GM21360 (cell line): ENCODE measurements around the gene CCDC144A.
"Not testable (repeated sequence)": the region's sequence is repeated elsewhere in the genome, so short reads cannot be mapped to it uniquely, and the experiment has no call there.

ENCODE experiments used
- ATAC-seq: cut with Tn5 transposase; IDR thresholded peaks from one replicate; pipeline ENCODE4 v1.9.1; 2021; ENCODE audit warnings: mild to moderate bottlenecking, moderate library complexity; ENCODE audit not compliant: unreplicated experiment

Gene CCDC144A, protein sequence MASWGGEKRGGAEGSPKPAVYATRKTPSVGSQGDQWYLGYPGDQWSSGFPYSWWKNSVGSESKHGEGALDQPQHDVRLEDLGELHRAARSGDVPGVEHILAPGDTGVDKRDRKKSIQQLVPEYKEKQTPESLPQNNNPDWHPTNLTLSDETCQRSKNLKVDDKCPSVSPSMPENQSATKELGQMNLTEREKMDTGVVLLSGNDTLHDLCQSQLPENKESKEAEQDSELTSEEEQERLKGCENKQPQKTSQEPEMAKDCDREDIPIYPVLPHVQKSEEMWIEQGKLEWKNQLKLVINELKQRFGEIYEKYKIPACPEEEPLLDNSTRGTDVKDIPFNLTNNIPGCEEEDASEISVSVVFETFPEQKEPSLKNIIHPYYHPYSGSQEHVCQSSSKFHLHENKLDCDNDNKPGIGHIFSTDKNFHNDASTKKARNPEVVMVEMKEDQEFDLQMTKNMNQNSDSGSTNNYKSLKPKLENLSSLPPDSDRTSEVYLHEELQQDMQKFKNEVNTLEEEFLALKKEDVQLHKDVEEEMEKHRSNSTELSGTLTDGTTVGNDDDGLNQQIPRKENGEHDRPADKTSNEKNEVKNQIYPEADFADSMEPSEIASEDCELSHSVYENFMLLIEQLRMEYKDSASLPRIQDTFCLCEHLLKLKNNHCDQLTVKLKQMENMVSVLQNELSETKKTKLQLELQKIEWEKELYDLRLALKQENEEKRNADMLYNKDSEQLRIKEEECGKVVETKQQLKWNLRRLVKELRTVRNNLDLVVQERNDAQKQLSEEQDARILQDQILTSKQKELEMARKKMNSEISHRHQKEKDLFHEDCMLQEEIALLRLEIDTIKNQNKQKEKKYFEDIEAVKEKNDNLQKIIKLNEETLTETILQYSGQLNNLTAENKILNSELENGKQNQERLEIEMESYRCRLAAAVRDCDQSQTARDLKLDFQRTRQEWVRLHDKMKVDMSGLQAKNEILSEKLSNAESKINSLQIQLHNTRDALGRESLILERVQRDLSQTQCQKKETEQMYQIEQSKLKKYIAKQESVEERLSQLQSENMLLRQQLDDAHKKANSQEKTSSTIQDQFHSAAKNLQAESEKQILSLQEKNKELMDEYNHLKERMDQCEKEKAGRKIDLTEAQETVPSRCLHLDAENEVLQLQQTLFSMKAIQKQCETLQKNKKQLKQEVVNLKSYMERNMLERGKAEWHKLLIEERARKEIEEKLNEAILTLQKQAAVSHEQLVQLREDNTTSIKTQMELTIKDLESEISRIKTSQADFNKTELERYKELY (N-terminal part only)

DNA sequence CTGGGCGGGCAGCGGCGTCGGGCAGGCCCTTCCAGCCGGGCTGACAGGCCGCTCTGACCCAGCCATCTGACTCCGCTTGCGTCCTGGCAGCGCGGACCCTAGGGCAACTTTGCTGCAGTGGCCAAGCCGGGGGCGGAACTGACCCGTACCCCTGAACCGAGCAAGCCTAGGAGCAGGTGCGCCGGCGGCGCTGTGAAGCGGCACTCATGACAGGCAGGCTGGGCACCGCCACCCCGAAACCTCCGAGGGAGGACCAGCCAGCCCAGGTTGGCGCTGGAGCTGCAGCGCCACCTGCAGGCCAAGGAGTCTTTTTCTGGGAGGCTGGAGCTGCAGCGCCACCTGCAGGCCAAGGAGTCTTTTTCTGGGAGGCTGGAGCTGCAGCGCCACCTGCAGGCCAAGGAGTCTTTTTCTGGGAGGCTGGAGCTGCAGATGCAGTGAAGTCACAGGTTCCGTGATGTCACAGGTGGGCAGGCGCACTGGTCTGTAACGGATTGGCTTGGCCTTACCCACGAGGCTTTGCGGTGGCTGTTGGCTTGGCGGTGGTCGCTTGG lies at the start of gene CCDC144A:
TSS of gene CCDC144A (plus strand) at position 511 of the 551 bp plus-strand sequence. CDS start 160 bp downstream, outside the sequence.
- ATAC-seq, result not testable (repeated sequence)

DNA sequence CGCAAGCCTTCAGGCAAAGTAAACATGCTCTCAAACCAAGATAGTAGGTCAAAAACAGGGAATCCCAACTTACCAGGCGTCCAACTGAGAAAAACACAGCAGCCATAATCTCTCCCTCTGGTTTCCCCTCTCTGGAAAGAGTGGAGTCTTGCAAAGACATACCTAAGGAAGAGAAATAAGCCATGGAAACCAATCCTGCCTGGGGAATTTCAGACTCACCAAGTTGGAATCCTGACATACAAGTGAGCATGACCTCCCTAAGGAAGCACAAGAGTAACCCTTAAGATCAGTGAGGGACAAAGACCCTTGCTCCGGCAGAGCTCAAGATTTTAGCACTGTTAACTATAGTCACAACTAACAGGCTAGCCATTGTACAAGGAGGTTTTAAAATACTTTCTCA lies 40.5 kb upstream of the CCDC144A start:
- no peak for ATAC-seq

DNA sequence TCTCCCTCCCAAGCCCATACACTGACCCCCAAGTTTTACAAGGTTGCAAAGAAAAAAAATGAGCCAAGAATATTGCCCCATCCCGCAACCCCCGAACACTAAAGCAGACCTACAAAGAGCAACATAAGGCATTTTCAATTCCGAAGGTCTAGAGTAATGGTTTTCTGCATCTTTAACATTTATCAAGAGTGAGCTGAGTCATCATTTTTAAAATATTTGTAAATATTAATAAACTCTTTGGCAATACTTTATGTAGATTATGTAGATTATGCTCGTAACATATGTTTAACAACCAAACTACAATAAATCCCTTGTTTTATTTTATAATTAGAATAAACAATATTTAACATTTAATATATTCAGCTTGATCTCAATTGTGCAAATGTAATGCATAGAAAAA lies 37.8 kb upstream of the CCDC144A start:
- no peak for ATAC-seq

DNA sequence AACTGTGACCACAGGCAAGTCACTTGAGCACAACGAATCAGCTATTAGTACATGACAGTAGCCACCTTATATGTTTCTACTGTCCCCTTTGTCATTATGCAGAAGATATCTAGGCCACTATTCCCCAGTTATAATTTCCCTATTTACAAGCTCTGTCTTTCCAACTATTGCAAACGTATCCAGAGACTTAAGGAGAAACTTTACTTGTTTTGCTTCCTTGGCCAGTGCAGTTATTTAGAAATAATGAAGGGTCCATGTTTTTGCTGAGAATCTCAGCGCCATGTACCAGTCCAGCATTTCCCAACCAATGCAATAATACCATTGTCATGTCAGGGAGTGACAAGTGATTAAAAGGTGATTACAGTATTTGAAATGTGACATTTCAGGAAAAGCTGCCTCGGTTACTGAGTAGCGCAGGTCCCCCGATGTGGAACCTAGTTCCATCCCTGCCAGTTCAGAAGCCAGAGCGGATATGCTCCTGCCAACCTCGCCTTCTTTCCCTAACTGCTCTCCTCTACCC lies 37.1 kb upstream of the CCDC144A start:
- peak; percentile 12 for ATAC-seq

DNA sequence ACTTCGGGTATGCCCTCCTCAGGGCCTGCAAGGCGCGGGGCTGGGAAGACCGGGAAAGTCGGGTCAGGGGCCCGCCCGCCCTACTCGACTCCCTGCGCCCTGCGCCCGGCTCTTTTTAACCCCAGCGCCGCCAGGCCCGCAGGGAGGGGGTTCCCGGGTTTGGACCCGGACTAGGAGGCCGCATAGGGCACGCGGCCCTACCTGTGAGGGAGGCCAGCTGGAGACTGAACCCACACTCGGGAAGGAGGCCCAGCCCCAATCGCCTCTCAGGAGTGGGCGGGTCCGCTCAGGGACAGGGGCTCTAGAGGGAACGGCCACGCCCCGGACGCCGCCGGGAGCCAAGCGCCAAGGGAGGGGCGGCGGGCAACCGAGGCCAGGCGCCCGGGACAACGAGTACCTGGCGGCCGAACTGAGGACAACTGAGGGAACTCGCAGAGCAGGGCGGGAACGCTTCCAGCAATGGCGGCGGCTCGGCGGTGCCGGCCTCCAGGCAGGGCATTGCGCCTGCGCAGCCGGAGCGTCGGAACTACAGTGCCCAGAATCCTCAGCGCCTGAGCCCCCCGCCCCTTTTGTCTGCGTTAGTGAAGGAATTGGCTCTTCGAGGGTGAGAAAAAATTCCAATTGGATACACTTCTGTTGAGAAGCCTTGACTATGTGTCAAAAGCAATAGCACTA lies 36.5 kb upstream of the CCDC144A start, which contains the start of gene ZNF624:
TSS of gene ZNF624 (minus strand) at position 484 of the 675 bp plus-strand sequence.
- peak; percentile 90 for ATAC-seq

DNA sequence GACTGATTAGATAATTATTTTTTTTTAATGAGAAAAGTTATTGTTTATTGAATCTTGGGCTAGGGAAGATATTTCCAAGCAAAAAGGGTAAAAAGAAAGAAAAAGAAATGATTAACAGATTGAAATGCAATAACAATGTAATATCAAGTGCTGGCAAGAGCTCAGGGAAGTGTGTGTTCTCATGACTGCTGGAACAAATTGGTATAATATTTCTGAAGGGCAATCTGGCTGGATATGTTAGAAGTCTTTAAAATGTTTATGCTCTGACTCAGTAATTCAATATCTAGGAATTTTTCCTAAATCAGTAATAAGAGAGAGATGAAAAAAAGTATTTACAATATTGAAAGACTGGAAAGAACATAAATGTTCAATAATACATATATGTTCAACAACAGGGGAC lies 28.8 kb upstream of the CCDC144A start:
- no peak for ATAC-seq

DNA sequence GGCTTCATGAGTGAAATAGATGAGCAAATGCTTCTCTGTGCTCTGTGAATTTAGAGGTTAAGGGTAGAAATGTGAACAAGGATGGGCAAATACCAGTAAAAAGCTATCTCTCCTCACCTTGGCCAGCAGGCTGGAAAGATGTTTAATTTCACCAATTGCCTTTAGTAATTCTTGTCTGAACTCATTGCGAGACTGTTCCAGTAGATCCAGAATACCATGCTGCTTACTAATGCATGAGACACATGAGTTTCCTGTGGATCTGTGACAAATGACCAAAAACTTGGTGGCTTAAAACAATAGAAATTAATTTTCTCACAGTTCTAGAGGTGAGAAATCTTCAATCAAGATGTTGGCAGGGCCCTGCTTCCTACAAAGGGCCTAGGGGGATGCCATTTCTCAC lies 27.1 kb upstream of the CCDC144A start:
- ATAC-seq, result no peak

DNA sequence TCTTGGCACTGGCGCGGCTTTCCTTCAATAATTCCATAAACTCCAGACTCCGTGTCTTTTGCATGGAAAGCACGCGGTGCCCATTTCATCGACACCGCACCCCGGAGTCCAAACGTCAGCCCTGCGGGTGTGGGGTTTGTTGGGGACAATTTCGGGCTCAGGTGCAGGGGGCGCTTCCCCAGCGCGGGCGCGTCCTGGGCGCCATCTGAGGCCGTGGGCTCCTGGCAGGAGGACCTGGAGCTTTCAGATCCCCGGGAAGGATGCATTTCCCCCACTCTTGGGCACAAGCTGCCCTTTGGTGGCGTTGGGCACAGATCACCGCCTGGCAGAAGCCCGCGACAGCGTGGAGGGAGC lies 23.5 kb upstream of the CCDC144A start:
- ATAC-seq, result not testable (repeated sequence)

DNA sequence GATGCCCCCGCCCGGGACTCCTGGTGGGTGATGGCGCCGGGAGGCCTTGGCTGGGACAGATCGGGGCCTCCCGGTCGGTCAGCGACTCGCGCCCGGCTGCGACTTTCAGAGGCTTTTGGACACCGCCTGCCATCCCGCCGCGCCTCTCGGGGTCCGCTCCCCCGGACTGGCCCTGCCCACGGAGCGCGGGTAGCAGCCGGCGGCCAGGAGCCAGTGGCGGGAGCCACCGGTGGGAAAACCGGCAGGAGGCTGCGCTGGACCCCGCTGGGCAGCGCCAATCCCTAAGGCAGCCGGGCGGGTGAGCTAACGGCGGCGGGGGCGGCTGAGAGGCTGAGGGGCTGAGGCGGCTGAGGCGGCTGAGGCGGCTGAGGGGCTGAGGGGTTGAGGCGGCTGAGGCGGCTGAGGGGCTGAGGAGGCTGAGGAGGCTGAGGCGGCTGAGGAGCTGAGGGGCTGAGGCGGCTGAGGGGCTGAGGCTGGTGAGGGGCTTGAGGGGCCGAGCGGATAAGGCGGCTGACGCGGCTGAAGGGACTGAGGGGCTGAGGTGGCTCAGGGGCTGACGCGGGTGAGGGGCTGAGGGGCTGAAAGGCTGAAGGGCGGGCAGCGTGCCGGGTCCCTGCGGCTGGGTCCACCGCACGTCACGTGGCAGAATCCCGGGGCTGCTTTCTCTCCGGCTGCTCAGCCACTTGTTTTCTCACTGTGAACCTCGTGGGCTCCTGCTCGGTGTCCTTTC lies 23.0 kb upstream of the CCDC144A start:
- ATAC-seq, result not testable (repeated sequence)

DNA sequence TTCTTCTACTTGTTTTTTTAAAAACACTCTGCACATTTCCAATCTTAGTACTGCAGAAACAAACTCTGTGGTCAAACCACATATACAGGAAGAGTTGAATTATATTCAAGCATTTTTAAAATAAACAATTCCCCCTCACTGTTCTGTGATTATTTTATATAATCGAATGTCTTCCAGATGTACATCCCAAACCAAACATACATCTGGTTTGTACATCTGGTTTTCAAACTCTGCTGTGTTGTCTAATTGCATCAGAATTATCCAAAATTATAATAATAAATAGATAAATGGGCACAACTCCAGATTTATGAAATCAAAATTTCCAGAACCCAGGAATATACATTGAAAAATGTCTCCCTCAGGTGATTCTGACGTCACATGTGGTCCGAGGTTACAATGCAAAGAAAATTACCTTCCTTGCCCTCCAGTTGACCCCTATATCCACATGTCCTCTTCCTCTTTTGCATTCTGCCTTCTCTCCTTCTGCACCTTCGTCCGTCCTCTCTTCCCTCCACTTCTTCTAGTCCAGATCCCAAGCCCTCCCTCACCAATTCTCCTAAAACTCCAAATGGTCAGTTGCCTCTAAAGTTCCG lies 13.3 kb upstream of the CCDC144A start:
- no peak for ATAC-seq

DNA sequence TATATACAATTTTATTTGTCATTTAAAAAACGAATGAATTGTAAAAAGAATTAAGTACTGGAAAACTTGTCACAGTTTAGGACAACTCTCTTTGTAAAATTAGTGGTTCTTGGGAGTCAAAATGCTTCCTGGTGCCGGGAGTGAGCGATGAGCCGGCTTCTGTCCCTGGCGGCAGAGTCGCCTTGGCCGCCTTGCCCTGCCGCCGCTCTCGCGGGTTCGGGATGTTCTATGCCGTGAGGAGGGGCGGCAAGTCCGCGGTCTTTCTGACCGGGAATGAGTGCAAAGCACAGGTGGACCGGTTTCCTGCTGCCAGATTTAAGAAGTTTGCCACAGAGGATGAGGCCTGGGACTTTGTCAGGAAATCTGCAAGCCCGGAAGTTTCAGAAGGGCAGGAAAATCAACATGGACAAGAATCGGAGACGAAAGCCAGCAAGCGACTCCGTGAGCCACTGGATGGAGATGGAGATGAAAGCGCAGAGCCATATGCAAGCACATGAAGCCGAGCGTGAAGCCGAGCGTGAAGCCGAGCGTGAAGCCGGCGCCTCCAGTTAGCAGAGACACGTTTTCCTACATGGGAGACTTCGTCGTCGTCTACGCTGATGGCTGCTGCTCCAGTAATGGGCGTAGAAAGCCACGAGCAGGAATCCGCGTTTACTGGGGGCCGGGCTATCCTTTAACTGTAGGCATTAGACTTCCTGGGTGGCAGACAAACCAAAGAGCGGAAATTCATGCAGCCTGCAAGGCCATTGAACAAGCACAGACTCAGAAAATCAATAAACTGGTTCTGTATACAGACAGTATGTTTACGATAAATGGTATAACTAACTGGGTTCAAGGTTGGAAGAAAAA lies 6.5 kb upstream of the CCDC144A start:
- not testable (repeated sequence) for ATAC-seq

DNA sequence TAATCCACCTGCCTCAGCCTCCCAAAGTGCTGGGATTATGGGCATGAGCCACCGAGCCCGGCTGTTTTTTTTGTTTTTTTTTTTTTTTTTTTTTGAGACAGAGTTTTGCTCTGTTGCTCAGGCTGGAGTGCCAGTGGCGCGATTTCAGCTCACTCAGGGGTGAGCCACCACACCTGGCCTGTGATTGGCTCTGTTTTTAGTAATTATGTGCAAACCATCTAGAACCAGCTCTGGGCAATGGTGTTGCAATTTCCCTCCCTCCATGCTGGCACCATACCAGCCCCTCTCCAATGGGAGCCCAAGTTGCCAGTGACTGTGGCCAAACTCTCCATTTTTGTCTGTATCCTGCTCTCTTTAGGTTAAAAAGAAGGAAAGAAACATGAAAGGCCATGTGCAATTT lies 4.0 kb upstream of the CCDC144A start:
- ATAC-seq, result not testable (repeated sequence)

DNA sequence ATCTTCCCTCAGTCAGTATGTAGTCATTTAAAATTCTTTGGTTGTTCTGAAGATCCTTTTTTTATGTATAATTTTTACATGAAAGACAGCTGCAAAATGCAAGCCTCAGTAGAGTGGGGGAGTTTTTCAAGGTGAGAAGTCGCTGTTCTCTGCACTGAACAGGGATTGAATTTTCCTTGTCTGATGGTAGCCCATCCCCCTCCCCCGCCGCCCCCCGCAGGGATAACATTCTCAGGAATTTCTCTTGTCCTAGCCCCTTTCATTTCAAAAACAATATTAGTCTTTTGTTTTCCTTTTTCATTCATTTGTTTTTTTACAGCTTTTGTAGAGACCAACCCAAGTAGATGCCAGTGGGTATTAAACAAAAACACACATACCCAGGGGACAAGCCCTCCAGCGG lies 2.9 kb upstream of the CCDC144A start:
- ATAC-seq, result not testable (repeated sequence)

DNA sequence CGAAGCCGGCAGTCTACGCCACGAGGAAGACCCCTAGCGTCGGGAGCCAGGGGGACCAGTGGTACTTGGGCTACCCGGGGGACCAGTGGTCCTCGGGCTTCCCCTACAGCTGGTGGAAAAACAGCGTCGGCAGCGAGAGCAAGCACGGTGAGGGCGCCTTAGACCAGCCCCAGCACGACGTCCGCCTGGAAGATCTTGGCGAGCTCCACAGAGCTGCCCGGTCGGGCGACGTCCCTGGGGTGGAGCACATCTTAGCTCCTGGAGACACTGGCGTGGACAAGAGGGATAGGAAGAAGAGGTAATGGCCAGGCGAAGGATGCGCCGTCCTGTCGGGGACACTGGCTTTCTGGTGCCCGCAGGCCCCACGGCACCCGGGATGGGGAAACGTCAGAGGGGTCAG lies 406 bp downstream of the CCDC144A start:
- ATAC-seq, result not testable (repeated sequence)

DNA sequence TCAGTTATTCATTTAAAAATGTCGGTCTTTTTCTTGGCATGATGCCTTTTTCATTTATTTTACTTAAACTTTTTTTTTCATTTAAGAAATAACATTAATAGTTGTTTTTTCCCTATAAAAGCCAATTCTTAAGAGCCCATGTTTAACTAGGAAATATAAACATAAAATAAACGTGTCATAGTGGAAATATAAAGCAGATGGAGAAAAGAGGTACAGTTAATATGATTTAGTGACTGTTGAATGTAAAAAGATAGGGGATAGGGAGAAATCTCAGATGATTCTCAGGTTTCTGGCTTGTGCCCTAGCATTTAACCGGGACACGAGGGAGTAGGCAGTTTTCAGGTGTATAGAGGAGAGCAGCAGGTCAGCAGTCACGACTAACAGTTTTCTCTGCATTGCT lies 7.6 kb downstream of the CCDC144A start:
- ATAC-seq, result not testable (repeated sequence)

DNA sequence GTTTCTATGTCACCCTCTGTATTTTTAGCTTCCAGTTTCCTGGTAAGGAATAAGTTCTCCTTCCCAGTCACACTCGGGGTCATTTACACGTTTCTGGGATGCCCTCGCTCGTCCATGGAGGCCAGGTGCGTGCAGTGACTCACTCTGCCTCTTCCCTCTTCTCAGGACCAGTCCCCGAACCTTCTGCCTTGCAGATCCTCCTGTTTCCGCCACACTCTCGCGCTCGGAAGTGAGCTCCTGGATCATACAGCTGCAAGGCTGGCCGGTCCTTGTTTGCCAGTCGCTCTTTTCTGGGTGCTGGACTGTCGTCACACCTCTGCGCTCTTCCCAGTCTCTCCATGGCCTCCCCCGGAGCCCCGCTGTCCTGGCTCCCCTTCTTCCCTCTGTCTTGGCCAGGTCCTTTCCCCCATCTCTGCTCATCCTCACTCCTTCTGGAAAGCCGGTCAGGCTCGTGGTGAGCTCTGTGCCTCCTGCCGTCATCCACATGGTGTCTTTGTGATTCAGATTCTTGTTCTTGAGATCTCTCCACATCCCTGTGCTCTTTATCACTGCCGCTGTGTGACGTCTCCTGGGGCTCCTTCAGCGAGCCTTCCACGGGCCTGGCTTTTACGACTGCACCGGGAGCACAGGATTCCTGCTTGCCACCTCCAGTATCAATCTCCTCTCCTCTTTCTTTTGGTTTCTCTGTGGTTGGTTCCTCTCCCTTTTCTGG lies 55.6 kb downstream of the CCDC144A start:
- not testable (repeated sequence) for ATAC-seq

DNA sequence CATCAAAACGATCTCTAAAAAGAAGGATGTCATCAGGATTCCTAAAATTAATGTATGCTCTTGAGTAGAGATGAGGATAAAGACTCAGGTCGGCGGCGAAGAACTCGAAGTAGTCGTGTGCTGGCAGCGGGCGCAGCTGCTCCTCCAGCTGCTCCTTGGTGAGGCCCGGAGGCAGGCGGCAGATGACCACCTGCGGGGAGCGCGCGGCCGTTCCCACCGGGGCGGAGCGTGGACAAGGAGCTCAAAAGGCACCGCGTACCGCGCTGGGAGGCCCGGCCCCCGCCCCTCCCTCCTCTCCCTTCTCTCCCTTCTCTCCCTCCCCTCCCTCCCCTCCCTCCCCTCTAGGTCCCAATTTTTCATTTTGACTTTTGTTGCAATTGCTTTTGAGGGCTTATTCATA lies 56.5 kb downstream of the CCDC144A start:
- ATAC-seq, result not testable (repeated sequence)
